ENCODE results near the gene TSLP.
A peak's percentile ranks its signal among the peaks of the same experiment; 100 is the strongest.

Gene TSLP

GRCh38 chr5:111099058-111099778 lies 27.7 kb downstream of the TSLP start:
- no peak for DNase-seq

GRCh38 chr5:111106320-111106948 lies 34.9 kb downstream of the TSLP start:
- DNase-seq, result no peak

GRCh38 chr5:111107371-111107770 lies 35.9 kb downstream of the TSLP start:
- no peak for DNase-seq

- no peak for DNase-seq
These were observed 40.4 kb downstream of the TSLP start for GRCh38 chr5:111111956-111112355.

GRCh38 chr5:111113678-111114077 lies 42.2 kb downstream of the TSLP start:
- DNase-seq, result no peak

GRCh38 chr5:111115229-111115628 lies 43.7 kb downstream of the TSLP start:
- no peak for DNase-seq

GRCh38 chr5:111116550-111116949 lies 45.0 kb downstream of the TSLP start:
- DNase-seq, result no peak

GRCh38 chr5:111117136-111117535 lies 45.6 kb downstream of the TSLP start:
- DNase-seq, result no peak

GRCh38 chr5:111119221-111119620 lies 47.7 kb downstream of the TSLP start:
- no peak for DNase-seq

- peak; percentile 13 for DNase-seq
These were observed 48.3 kb downstream of the TSLP start for GRCh38 chr5:111119856-111120255.

GRCh38 chr5:111120911-111121310 lies 49.4 kb downstream of the TSLP start:
- no peak for DNase-seq

- DNase-seq, result no peak
These were observed 50.4 kb downstream of the TSLP start for GRCh38 chr5:111121926-111122325.

- no peak for DNase-seq
These were observed 50.9 kb downstream of the TSLP start for GRCh38 chr5:111122398-111122797.

- no peak for DNase-seq
These were observed 53.3 kb downstream of the TSLP start for GRCh38 chr5:111124793-111125192.

- no peak for DNase-seq
These were observed 55.4 kb downstream of the TSLP start for GRCh38 chr5:111126896-111127295.

Measured in activated CD4-positive, alpha-beta T cell treated with anti-CD3 and anti-CD28 coated beads for 48 hours (primary cell).